HG02840 (cell line): ENCODE results near the gene ATP10A.

ENCODE experiments used
- ATAC-seq: cut with Tn5 transposase; IDR thresholded peaks from one replicate; pipeline ENCODE4 v1.9.1; 2021; ENCODE audit warnings: mild to moderate bottlenecking, moderate library complexity, moderate number of reproducible peaks; ENCODE audit not compliant: unreplicated experiment, low FRiP score

ATP10A gene

DNA sequence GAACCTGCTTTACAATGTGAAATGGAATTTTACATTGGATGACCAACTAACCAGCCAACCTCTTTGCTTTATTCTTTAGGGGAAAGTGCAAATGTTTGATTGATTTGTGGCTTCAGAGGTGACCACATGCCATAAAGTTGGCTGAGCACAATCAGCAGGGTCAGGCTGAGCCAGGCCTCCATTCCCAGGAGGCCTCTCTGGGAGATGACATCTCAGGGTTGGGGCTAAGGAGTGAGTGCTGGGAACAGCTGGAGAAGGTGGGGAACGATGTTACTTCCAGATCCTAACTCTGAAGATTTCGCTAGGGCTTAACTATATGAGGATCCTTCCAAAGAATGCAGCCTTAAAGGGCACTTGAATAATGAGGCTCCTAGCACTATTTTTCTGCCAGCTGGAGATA, 131.7 kb downstream of the ATP10A start:
- no peak for ATAC-seq

DNA sequence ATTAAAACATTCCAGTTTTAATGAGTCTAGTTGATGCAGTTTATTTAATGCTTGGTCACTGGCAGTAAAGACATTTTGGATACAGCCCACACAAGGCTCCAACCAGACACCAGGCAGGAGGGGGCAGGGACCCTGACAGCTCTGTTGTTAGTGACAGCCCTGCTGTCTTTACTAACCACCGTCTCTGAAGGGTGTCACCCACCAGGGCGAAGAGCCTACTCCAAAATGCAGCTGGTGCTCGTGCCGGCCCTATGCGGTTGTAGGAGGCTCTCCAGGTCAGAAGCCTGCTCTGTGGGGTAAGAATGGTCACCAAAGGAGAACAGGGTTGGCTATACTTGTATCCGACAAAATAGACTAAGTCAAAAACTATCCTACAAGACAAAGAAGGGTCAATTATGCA, 132.2 kb downstream of the ATP10A start:
- ATAC-seq: no peak

DNA sequence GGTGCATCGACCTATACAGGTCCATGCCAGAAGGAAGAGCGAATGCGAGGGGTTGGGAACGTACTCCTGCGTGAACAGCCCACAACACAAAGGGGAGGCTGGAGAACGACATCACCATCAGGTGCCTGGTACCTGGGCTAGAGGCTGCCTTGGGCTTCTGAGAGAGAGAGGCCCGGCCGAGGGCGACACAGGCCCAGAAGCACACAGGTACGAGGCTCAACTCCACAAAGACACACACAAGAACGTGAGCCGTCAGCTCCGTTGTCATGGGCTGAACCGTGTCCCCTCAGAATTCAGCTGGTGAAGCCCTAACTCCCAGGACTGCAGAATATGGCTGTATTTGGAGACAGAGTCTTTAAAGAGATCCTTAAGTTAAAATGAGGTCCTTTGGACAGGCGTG, 134.3 kb downstream of the ATP10A start:
- ATAC-seq: no peak

DNA sequence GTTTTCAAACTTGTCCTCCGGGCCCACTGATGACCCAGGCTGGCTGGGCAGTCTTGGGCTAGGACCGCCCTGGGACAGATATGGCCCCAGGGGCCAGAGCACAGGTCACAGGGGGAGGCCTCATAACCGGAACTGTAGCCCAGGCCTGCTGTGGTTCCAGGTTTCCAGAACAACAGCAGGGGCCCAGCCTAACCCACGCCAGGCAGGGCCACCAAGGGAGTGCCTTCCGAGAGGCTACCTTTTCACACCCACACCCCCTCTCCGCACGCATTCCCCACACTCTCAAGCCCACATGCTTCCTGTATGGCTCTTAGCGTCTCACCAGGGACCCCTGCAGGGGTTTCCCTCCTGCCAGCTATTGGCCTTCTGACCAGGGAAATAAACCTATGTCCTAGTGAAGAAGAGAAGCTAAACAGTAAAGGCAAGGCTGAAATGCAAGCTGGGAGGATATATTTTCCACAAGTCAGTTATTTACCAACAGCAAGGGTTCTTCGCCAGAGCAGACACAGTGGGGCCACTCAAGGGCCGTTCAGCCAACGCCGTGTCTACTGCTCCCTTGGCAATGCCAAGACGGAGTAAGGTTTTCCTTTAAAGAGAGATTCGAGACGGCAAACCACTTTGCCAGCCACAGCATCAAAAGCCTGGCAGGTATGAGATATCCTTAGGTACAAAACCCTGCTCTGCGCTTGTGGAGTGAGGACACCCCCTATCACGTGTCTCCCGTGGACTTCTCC, 135.1 kb downstream of the ATP10A start:
- ATAC-seq: no peak

DNA sequence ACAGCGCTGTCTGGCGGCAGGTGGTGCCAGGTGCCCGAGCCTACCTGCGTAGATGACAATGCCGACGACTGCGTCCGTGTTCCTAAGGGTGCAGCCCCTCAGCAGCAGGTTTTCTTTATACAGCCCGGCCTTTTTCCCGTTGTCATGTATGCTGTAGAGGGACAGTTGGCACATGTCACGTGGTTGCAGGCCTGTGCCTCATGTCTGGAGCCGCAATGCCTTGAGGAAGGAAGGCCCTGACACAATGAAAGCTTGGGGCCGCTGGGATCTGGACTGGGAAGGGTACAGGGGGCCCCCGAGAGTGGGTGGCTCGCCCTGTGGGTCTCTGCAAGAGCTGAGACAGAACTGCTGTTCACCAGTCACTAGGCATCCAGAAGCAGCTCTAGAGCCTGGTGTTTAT, 136.0 kb downstream of the ATP10A start:
- no peak for ATAC-seq

DNA sequence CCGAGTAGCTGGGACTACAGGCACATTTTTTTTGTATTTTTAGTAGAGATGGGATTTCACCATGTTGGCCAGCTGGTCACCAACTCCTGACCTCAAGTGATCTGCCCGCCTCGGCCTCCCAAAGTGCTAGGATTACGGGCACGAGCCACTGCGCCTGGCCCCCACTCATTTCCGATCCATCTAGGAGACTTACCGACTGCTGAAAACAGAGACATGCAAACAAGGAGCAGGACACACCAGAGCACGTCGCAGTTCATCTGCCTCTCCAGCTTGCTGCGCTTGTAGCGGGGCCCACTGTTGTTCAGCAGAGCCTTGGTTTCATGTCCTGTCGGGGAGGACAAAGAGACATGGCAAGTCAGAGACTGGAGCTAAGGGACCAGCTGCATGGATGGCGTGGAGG, 137.4 kb downstream of the ATP10A start:
- no peak for ATAC-seq

DNA sequence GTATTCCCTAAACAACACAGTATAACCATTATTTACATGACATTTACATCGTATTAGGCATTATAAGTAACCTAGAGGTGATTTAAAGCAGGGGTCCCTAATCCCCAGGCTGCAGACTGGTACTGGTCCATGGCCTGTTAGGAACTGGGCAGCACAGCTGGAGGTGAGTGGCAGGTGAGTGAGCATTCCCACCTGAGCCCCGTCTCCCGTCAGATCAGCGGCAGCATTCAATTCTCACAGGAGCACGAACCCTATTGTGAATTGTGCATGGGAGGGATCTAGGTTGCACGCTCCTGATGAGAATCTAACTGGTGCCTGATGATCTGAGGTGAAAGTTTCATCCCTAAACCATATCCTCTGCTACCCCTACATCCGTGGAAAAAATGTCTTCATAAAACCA, 138.2 kb downstream of the ATP10A start:
- no peak for ATAC-seq

DNA sequence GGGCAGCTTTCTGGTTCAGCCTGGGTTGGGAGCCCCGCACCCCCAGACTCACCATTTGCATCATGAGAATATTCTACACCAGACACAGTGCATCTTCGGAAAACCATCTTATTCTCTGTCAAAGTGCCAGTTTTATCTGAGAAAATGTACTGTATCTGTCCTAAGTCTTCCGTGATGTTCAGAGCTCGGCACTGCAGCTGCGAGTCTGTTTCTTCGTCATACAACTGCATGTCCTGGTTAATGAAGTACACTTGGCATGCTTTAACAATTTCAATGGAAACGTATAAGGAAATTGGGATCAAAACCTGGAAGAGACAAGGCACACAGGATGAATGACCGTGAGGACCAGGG, 141.5 kb downstream of the ATP10A start:
- no peak for ATAC-seq

DNA sequence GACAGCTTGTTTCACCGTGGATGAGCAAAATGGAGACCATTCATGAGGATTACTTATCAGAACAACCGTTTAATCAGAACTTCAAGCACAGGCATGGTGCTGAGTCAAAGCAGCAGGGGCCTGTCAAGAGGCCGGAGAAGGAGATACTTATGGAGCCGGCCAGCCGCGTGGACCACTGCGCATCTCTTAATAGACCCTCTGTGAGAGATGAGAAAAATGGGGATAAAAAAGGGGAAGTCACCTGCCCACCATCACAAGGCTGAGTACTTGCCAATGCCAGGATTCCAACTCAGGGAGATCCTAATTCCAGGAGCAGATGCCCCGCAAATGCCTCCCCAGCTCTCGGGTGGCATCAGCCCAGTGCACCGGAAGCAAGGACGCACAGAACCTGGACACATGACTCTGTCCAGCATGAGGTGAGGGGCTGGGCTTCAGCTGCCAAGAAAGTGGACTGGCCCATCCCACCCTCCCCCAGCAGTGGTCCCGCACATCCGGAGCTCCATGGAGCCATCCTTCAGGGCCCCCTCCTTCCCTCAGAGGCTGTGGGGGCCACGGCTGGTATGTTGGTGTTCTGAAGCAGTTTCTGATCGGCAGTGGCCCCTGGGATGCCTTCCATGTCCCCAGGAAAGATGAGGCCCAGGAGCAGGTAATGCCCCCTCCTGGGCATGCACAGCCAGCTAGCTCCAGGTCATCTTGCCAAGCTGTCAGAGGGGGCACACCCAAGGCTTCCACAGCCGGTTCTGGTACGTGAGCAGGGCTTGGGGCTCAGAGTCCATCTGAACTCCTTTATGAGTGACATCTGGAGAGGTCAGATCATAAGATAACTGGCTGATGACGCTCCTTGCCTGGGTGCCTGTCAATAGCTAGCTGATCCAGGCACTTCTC, 143.8 kb downstream of the ATP10A start:
- ATAC-seq: no peak

DNA sequence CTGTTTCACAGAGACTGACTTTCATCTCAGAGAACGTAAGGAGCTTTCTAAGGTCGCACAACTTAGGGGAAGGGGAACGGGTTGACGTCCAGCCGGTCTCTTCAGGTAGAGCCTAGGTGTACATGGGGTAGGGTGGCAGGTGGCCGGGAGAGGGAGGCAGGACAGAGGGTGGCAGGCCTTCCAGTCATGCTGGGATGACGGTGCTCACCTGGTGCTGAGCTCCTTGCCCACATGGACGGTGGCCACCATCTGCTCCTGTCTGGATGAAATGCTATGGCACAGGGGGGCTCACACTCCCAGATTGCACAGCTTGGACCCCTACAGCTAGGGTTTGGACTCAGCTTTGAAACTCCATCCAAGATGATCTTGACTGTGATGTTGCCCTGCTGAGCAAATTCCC, 144.5 kb downstream of the ATP10A start:
- ATAC-seq: no peak

DNA sequence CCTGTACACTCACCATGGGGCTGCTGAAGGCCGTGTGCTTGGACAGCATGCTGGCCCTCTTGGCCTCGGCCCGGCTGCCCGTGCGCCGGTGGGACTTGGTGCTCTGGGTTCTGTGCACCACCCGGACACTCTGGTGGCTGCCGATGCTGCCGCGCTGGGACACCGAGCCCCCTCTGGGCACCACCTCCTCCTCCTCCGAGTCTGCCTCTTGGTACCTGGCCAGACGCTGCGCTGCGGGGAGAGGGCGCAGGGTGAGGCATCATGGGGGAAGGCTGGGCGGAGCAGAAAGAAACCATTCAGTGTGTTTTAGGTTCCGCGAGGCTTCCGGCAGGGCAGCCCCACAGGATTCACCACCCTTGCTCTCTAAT, 145.0 kb downstream of the ATP10A start:
- ATAC-seq: no peak

DNA sequence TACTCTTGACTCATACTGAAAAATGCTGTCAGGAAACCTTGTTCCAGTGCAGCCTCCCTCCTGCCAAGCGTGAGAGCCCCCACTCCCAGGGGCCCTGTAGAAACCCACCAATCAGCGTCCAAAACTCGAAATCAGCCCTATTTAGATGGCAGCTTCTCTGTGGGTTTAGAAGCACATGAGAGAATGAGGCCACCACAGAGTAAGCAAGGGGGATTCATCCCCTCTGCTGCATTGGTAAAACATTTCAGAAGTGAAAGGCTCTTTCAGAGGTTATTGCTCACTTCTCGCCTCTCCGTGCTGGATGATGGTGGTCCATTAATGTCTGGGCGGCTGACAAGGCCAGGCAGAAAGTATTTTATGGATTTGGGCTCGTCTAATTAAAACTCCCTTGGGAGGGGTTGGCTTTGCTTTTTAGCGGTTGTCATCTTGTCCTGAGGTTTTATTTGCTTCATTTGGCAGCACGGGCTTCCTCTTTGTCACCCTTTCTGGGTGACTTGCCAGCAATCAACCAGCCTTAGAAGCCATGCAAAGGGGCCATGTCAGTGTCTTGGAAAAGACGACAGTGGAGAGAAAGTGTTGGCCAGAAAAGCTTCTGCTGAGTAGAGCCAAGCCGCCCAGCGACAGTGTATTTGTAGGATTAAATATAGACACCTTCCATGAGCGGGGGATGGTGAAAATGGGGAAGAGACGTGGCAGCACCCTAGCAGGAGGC, 145.5 kb downstream of the ATP10A start:
- ATAC-seq: no peak

DNA sequence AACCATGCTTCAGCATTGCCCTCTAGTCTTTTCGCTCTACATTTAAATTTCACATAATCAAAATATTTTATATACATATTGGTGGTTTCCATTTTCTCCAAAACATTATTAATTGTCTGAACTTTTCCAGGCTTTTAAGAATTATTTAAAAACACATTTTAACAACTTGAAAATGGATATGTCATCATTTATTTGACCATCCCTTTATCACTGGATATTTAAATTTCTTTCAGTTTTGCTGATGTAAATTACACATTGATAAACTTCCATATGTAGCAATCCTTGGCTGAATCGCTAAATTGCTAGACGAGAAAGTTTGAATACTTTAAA, 146.0 kb downstream of the ATP10A start:
- ATAC-seq: no peak

DNA sequence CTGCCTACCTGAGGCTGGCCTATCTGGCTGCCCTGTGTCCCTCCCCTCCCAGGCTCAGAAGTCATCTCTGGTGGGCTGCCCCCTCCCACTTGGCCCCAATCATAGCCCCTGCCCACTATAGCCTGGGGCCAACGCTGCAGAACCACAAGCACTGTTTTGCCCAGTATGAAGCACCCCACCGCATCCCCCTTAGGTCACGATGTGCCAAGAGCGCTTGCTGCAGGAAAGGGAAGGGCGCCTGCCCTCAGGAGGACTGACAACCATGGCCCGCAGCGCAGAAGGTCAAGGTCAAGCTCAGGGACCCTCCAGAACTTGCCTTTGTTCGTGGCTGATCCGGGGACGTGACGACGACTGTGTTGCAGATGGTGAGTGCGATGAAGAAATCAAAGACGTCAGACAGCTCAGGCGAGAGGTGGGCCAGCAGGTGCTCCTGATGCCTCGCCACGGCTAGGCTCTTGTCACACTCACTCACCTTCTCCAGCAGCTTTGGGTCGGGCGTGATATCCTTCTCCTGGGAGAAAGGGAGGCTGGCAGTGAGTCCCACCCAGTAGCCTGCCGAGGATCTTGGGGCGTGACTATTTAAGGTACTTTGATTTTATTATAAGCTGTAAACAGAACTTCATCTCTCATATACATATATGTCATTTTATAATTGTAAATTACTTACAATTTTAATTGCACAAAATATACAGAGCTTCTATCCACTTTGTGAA, 146.6 kb downstream of the ATP10A start:
- ATAC-seq: no peak

DNA sequence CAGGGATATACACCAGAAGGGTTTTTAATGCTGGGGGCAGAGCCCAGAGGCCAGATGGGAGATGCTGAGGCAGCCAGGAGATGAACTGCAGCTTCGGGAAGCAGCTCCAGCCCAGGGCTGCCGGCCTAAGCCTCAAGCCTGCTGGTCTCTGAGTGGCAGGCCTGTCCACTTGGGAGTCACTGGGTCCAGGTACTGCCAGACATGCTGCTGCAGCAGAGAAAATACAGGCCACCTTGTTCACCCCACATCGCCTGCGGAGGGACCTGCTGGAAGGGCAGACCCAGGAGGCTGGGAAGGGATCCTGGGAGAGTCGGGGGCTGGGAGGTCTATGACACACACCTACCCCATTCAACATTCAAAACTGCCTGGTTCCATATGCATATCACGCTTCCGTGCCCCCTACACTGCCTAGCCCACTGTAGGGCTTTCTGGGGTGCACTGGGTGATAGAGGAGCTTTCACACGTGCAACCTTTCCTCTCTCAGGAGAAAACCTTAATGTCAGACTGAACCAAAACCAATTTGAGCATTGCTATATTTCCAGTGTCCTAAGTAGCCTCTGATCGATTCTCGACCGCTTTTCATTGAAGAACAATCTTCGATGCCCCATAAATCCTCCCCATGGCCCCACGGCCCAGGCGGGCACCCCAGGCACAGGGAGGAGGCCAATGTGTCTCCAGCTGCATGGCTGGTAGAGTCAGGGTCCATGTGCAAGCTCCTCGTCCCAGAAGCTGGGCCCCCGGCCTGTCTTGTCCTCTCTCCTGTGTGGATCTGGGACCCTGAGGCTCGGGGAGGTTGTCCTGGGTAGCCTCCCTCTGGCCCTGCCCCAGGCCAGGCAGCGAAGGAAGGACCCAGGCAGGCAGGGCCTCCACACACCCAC, 147.4 kb downstream of the ATP10A start:
- no peak for ATAC-seq

DNA sequence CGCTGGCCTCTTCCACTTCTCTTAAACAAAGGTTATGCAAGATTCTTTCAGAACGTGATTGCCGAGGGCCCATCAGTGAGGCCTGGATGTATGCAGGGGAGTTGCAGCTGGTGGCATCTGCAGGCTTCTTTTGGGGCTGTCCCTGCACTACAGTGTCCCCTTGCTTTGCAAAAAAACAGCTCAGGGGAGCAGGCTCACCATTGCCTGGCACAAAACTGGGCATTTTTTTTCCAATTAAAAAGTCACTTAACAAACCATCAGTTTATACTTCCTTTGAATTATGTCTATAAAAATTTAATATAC, 148.6 kb downstream of the ATP10A start:
- no peak for ATAC-seq

DNA sequence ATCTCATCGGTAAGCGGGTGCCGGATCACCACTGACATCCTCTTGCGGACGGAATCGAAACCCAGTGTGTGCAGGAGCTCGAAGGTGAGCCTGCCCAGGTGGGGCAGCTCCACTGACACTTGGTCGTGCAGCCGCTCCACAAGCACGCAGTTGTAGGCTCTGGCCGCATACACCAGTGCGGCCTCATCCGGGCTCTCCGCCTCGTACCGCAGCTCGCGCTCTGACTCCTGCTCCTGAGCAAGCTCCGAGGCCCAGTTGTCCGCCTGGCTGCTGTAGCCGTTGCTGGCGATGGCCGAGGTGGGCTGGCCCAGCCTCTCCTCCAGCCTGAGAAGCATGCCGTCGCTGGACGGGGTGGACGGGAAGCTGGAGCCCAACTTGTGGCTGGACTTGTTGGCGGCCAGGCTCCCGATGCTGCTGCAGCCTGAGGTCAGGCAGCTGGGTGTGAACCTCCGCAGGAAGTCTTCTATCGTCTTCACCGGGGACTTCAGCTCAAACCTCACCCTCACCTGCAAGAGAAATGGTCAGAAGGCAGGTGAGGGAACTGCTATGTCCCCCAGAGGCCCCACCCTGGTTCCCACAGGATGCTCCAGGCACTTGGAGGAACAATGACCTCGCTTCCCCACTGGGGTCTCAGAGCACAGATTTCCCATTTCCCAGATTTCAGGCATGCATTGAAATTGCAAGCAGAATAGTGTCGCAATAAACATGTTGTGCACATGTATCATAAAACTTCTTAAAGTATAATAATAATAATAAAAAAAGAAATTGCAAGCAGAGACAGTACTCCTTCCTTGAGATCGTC, 149.2 kb downstream of the ATP10A start:
- ATAC-seq: no peak

DNA sequence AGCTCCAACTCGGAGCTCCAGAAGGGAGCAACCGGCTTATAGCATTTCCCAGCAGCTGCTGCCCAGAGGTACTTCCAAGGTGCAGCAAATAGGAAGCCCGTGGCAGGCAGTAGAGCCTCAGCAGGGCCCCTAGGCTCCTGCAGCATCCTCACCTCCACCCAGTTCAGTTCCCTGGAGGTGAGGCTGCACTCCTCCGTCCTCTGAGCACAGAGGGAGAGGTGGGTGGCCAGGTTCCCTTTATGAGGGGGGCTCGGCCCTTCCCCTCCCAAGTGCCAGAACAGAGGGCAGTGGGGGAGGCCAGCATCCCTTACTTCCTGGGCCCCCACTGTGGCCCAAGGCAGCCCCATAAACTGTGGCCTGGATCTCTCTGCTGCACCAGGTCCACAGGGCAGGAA, 150.2 kb downstream of the ATP10A start:
- ATAC-seq: no peak

DNA sequence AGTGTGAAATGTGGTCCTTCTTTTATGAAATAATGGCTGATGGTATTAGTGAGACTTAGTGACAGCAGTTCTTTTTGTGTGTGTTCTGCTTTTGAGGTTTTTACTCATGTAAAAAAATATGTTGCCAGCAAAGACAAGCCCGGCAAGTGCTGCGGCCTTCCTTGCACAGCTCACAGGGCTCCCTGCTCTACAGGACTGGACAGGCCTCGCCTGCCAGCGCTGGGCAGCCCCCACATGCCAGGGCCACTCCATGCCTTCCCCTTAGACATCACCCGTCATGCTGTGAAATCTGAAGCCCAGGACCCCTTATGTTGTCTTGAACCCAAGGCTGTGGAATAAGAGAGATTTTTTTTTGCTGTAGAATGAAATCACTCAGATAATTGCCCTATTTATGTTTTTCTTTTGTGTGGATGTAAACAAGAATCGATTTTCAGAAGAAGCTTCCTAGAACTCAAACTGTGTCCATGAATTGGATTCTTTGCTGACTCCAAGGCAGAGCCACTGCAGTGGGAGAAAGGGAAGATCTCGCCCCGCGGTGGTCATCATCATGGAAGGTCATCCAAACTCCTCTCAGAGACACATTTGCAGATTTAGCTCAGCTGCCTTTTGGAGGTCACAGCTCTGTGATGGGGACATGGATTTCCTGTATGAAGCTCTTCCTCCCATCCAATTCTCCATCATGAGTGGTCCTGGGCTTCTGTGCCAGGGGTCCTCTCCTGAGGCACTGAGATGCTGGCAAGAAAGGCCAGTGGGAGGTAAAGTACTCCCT, 150.8 kb downstream of the ATP10A start:
- no peak for ATAC-seq
